Islet of Langerhans (tissue), 1 donor: ENCODE measurements around the gene S1PR3.

Source experiments
- FAIRE-seq: peaks from one replicate; lab custom pipeline; 2011; peaks lifted over from hg19 to GRCh38; lab: Jason Lieb, UNC

S1PR3 gene

GRCh38 chr9:89039104-89039465 lies 47.8 kb downstream of the S1PR3 start:
- no peak for FAIRE-seq

- no peak for FAIRE-seq
Measured at GRCh38 chr9:89039664-89040063, 48.4 kb downstream of the S1PR3 start.

GRCh38 chr9:89042984-89043383 lies 51.7 kb downstream of the S1PR3 start:
- FAIRE-seq = no peak

- FAIRE-seq = no peak
Measured at GRCh38 chr9:89044104-89044503, 52.8 kb downstream of the S1PR3 start.

- FAIRE-seq = no peak
Measured at GRCh38 chr9:89044881-89045280, 53.6 kb downstream of the S1PR3 start.

- FAIRE-seq = no peak
Measured at GRCh38 chr9:89046832-89047231, 55.6 kb downstream of the S1PR3 start.

GRCh38 chr9:89047667-89048066 lies 56.4 kb downstream of the S1PR3 start:
- FAIRE-seq = no peak

GRCh38 chr9:89048616-89049015 lies 57.3 kb downstream of the S1PR3 start:
- FAIRE-seq = no peak

- no peak for FAIRE-seq
Measured at GRCh38 chr9:89049646-89050045, 58.4 kb downstream of the S1PR3 start.

- FAIRE-seq = no peak
Measured at GRCh38 chr9:89051421-89052025, 60.3 kb downstream of the S1PR3 start.

GRCh38 chr9:89052470-89053097 lies 61.3 kb downstream of the S1PR3 start:
- no peak for FAIRE-seq

GRCh38 chr9:89053301-89053700 lies 62.0 kb downstream of the S1PR3 start:
- FAIRE-seq = no peak
